ENCODE measurements around the gene PAK6. TPM values are rescaled to one million over a fixed set of nuclear protein-coding genes. Genes with fewer than 3 reads are reported as not detected.

The PAK6 gene
- total RNA-seq, 1 donor from 2014 or later = 0.26 TPM

- H3K27me3 Mint-ChIP-seq (ENCODE audit: insufficient read depth) = peaks cover 7% of the 10 kb centered on the region
- H3K36me3 Mint-ChIP-seq (ENCODE audit: low read depth) = no peaks in the 10 kb centered on the region
- intact Hi-C loops (cut with micrococcal nuclease) = no loop called here
- DNase-seq (ENCODE audit: low spot score) = no peak
- no peak overlapping the region for H3K27ac Mint-ChIP-seq
- no peak overlapping the region for H3K4me3 Mint-ChIP-seq
- H3K9me3 Mint-ChIP-seq = no peaks in the 10 kb centered on the region
- H3K4me1 Mint-ChIP-seq (ENCODE audit: low read depth) = peaks cover 4% of the 10 kb centered on the region
Observed at GRCh38 chr15:40244961-40245523, 6.2 kb downstream of the PAK6 start.

- Mint-ChIP-seq H3K9me3 (no peaks in the 10 kb centered on the region), H3K4me1 (ENCODE audit: low read depth) (peaks cover 4% of the 10 kb centered on the region), H3K27me3 (ENCODE audit: insufficient read depth) (peaks cover 6% of the 10 kb centered on the region), H3K27ac (no peak overlapping the region), H3K36me3 (ENCODE audit: low read depth) (no peaks in the 10 kb centered on the region), H3K4me3 (no peak overlapping the region)
- no peak for DNase-seq (ENCODE audit: low spot score)
- intact Hi-C loops (cut with micrococcal nuclease) = no loop called here
Observed at GRCh38 chr15:40245666-40246450, 7.0 kb downstream of the PAK6 start.

GRCh38 chr15:40246496-40247280 lies 7.8 kb downstream of the PAK6 start:
- intact Hi-C loops (cut with micrococcal nuclease) = no loop called here
- no peak overlapping the region for H3K4me3 Mint-ChIP-seq
- peaks cover 4% of the 10 kb centered on the region for H3K4me1 Mint-ChIP-seq (ENCODE audit: low read depth)
- H3K36me3 Mint-ChIP-seq (ENCODE audit: low read depth) = no peaks in the 10 kb centered on the region
- H3K9me3 Mint-ChIP-seq = no peaks in the 10 kb centered on the region
- peaks cover 14% of the 10 kb centered on the region for H3K27me3 Mint-ChIP-seq (ENCODE audit: insufficient read depth)
- DNase-seq (ENCODE audit: low spot score) = no peak
- no peak overlapping the region for H3K27ac Mint-ChIP-seq

- H3K9me3 Mint-ChIP-seq = no peaks in the 10 kb centered on the region
- no peak overlapping the region for H3K27ac Mint-ChIP-seq
- peaks cover 4% of the 10 kb centered on the region for H3K4me1 Mint-ChIP-seq (ENCODE audit: low read depth)
- H3K4me3 Mint-ChIP-seq = no peak overlapping the region
- intact Hi-C loops (cut with micrococcal nuclease) = no loop called here
- no peaks in the 10 kb centered on the region for H3K36me3 Mint-ChIP-seq (ENCODE audit: low read depth)
- peaks cover 17% of the 10 kb centered on the region for H3K27me3 Mint-ChIP-seq (ENCODE audit: insufficient read depth)
- DNase-seq (ENCODE audit: low spot score) = no peak
Observed at GRCh38 chr15:40247406-40247971, 8.6 kb downstream of the PAK6 start.

GRCh38 chr15:40248006-40248783 lies 9.3 kb downstream of the PAK6 start:
- DNase-seq (ENCODE audit: low spot score) = no peak
- Mint-ChIP-seq H3K36me3 (ENCODE audit: low read depth) (no peaks in the 10 kb centered on the region), H3K27me3 (ENCODE audit: insufficient read depth) (peaks cover 21% of the 10 kb centered on the region), H3K4me1 (ENCODE audit: low read depth) (peaks cover 7% of the 10 kb centered on the region), H3K4me3 (no peak overlapping the region), H3K9me3 (no peaks in the 10 kb centered on the region), H3K27ac (no peak overlapping the region)
- intact Hi-C loops (cut with micrococcal nuclease) = no loop called here

- Mint-ChIP-seq H3K4me1 (ENCODE audit: low read depth) (peaks cover 5% of the 10 kb centered on the region), H3K27ac (no peak overlapping the region), H3K27me3 (ENCODE audit: insufficient read depth) (peaks cover 35% of the 10 kb centered on the region), H3K9me3 (no peaks in the 10 kb centered on the region), H3K36me3 (ENCODE audit: low read depth) (no peaks in the 10 kb centered on the region), H3K4me3 (no peak overlapping the region)
- intact Hi-C loops (cut with micrococcal nuclease) = no loop called here
- DNase-seq (ENCODE audit: low spot score) = no peak
Observed at GRCh38 chr15:40249477-40250303, 10.8 kb downstream of the PAK6 start.

- peaks cover 5% of the 10 kb centered on the region for H3K4me1 Mint-ChIP-seq (ENCODE audit: low read depth)
- intact Hi-C loops (cut with micrococcal nuclease) = no loop called here
- no peak overlapping the region for H3K4me3 Mint-ChIP-seq
- peaks cover 39% of the 10 kb centered on the region for H3K27me3 Mint-ChIP-seq (ENCODE audit: insufficient read depth)
- H3K27ac Mint-ChIP-seq = no peak overlapping the region
- no peak for DNase-seq (ENCODE audit: low spot score)
- no peaks in the 10 kb centered on the region for H3K36me3 Mint-ChIP-seq (ENCODE audit: low read depth)
- H3K9me3 Mint-ChIP-seq = no peaks in the 10 kb centered on the region
Observed at GRCh38 chr15:40250304-40250656, 11.4 kb downstream of the PAK6 start.

- peaks cover 5% of the 10 kb centered on the region for H3K4me1 Mint-ChIP-seq (ENCODE audit: low read depth)
- H3K27me3 Mint-ChIP-seq (ENCODE audit: insufficient read depth) = peaks cover 37% of the 10 kb centered on the region
- intact Hi-C loops (cut with micrococcal nuclease) = no loop called here
- peak overlapping the region; percentile 56 for H3K4me3 Mint-ChIP-seq
- H3K27ac Mint-ChIP-seq = no peak overlapping the region
- no peaks in the 10 kb centered on the region for H3K36me3 Mint-ChIP-seq (ENCODE audit: low read depth)
- DNase-seq (ENCODE audit: low spot score) = no peak
- H3K9me3 Mint-ChIP-seq = no peaks in the 10 kb centered on the region
Observed at GRCh38 chr15:40250771-40251483, 12.1 kb downstream of the PAK6 start.

GRCh38 chr15:40251486-40252140 lies 12.8 kb downstream of the PAK6 start:
- Mint-ChIP-seq H3K27me3 (ENCODE audit: insufficient read depth) (peaks cover 37% of the 10 kb centered on the region), H3K27ac (no peak overlapping the region), H3K4me3 (peak overlapping the region; percentile 56), H3K36me3 (ENCODE audit: low read depth) (no peaks in the 10 kb centered on the region), H3K4me1 (ENCODE audit: low read depth) (peaks cover 5% of the 10 kb centered on the region), H3K9me3 (no peaks in the 10 kb centered on the region)
- intact Hi-C loops (cut with micrococcal nuclease) = no loop called here
- DNase-seq (ENCODE audit: low spot score) = no peak

- H3K27ac Mint-ChIP-seq = no peak overlapping the region
- H3K4me3 Mint-ChIP-seq = no peak overlapping the region
- H3K27me3 Mint-ChIP-seq (ENCODE audit: insufficient read depth) = peaks cover 37% of the 10 kb centered on the region
- no peaks in the 10 kb centered on the region for H3K9me3 Mint-ChIP-seq
- peaks cover 5% of the 10 kb centered on the region for H3K4me1 Mint-ChIP-seq (ENCODE audit: low read depth)
- no peaks in the 10 kb centered on the region for H3K36me3 Mint-ChIP-seq (ENCODE audit: low read depth)
- DNase-seq (ENCODE audit: low spot score) = no peak
- intact Hi-C loops (cut with micrococcal nuclease) = no loop called here
Observed at GRCh38 chr15:40252141-40252437, 13.2 kb downstream of the PAK6 start.

GRCh38 chr15:40252438-40253166 lies 13.7 kb downstream of the PAK6 start:
- DNase-seq (ENCODE audit: low spot score) = no peak
- peaks cover 35% of the 10 kb centered on the region for H3K27me3 Mint-ChIP-seq (ENCODE audit: insufficient read depth)
- H3K9me3 Mint-ChIP-seq = no peaks in the 10 kb centered on the region
- H3K4me3 Mint-ChIP-seq = peak overlapping the region; percentile 77
- no peaks in the 10 kb centered on the region for H3K36me3 Mint-ChIP-seq (ENCODE audit: low read depth)
- no peak overlapping the region for H3K27ac Mint-ChIP-seq
- intact Hi-C loops (cut with micrococcal nuclease) = no loop called here
- H3K4me1 Mint-ChIP-seq (ENCODE audit: low read depth) = peaks cover 5% of the 10 kb centered on the region

All from activated T-helper 1 cell treated with anti-CD3 and anti-CD28 coated beads, Interleukin-12 subunit alpha, Interleukin-12 subunit beta, Interleukin-2, Interleukin-4 antibody, amounts not matched to agents 30 ng/mL and 10 ng/mL and 1 ng/mL, durations not matched to agents 14 hours and 24 hours and 36 hours (primary cell).